Smooth muscle cell (in vitro differentiated cells): ENCODE results near the gene MYO1B. TPM values are rescaled to one million over a fixed set of nuclear protein-coding genes. Genes with fewer than 3 reads are reported as not detected.

Experiments
- DNase-seq: peaks from one replicate; lab custom pipeline; 2025; ENCODE audit not compliant: unreplicated experiment; lab: John Stamatoyannopoulos, UW
- H2AFZ ChIP-seq: fragments of 200-600 bp; sonication (generic); 2 replicates; pipeline ENCODE4 v1.6.0; 2016; ENCODE audit warnings: antibody characterized with exemption, low read depth, mild to moderate bottlenecking
- H3F3A ChIP-seq: fragments of 200-600 bp; sonication (generic); 2 replicates; pipeline ENCODE4 v1.6.0; 2017; ENCODE audit warnings: antibody characterized with exemption, low read depth
- H3K27ac ChIP-seq: fragments of 200-600 bp; sonication (generic); 2 replicates; pipeline ENCODE4 v1.5.1; 2016; ENCODE audit warnings: low read depth, mild to moderate bottlenecking
- H3K27me3 ChIP-seq: fragments of 200-600 bp; sonication (generic); 2 replicates; pipeline ENCODE4 v1.6.1; 2016; ENCODE audit warnings: low read depth, mild to moderate bottlenecking
- H3K36me3 ChIP-seq: fragments of 200-600 bp; sonication (generic); 2 replicates; pipeline ENCODE4 v1.5.1; 2016; ENCODE audit warnings: low read depth
- H3K4me1 ChIP-seq: fragments of 200-600 bp; sonication (generic); 2 replicates; pipeline ENCODE4 v1.5.1; 2016; ENCODE audit warnings: low read depth
- H3K4me2 ChIP-seq: fragments of 200-600 bp; sonication (generic); 2 replicates; pipeline ENCODE4 v1.6.0; 2016; ENCODE audit warnings: mild to moderate bottlenecking
- H3K4me3 ChIP-seq: fragments of 200-600 bp; sonication (generic); 2 replicates; pipeline ENCODE4 v1.5.1; 2016; ENCODE audit warnings: mild to moderate bottlenecking
- H3K79me2 ChIP-seq: fragments of 200-600 bp; sonication (generic); 2 replicates; pipeline ENCODE4 v1.6.0; 2016; ENCODE audit warnings: low read depth, mild to moderate bottlenecking
- H3K9ac ChIP-seq: fragments of 200-600 bp; sonication (generic); 2 replicates; pipeline ENCODE4 v1.6.0; 2016; ENCODE audit warnings: low read depth
- H3K9me3 ChIP-seq: fragments of 200-600 bp; sonication (generic); replicated peaks from 2 replicates; pipeline ENCODE4 v1.5.1; 2016; ENCODE audit warnings: low read depth
- H4K20me1 ChIP-seq: fragments of 200-600 bp; sonication (generic); 2 replicates; pipeline ENCODE4 v1.6.0; 2016; ENCODE audit warnings: low read depth
- CTCF ChIP-seq: fragments of 200-600 bp; sonication (generic); IDR thresholded peaks from 2 replicates; pipeline ENCODE4 v1.5.1; 2017; ENCODE audit warnings: borderline replicate concordance, mild to moderate bottlenecking, antibody characterized with exemption; ENCODE audit not compliant: insufficient read depth, poor library complexity, severe bottlenecking
- WGBS: methylation state at CpG from one replicate; pipeline ENCODE4 v1.1.7; 2016; ENCODE audit warnings: low lambda C conversion rate; 5-methylcytosine and 5-hydroxymethylcytosine counted together
- polyA plus RNA-seq: library from polyadenylated mRNA; unstranded; fragments of >200 nt; fragmentation: Nextera tagmentation; extraction: Ambion mirVana; gene quantifications from 2 replicates; pipeline ENCODE4 v1.2.1, GENCODE V29; 2016
- total RNA-seq: library from RNA; depleted of rRNA; stranded (reverse); fragments of >200 nt; gene quantifications from 2 replicates; pipeline ENCODE4 v1.2.3, GENCODE V29; 2014

The MYO1B gene
- total and polyA plus RNA-seq, 2 experiments from 2014 or later, result 58.8 to 133 TPM

DNA sequence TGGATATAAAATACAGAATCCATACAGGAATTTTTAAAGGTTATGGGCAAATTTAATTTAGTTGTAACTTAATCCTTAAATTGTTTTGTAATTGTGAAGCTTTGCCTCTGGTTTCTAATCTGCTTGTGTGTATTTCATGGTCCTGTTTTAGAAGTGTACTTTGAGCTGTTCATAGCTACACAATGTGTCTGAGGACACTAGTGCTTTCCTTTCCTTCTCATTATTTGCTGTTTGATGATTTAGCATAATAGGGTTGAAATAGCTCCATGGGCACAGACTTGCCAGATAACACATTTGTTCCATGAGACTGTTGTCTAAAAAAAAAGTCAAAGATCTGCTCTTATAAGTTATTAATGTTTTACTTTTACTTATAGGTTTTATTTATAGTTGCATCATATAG lies 134.2 kb downstream of the MYO1B start:
- no peak overlapping the region for H3K9ac ChIP-seq
- peak overlapping the region; percentile 91 for H3K27ac ChIP-seq
- DNase-seq, result no peak
- no peak overlapping the region for H2AFZ ChIP-seq
- no peak for TF ChIP-seq CTCF
- no peaks in the 10 kb centered on the region for H4K20me1 ChIP-seq
- no peaks in the 10 kb centered on the region for H3K79me2 ChIP-seq
- H3F3A ChIP-seq, result peaks cover 11% of the 10 kb centered on the region
- no peaks in the 10 kb centered on the region for H3K9me3 ChIP-seq
- H3K4me3 ChIP-seq, result no peak overlapping the region
- peaks cover 3% of the 10 kb centered on the region for H3K36me3 ChIP-seq
- peak overlapping the region; percentile 26 for H3K4me2 ChIP-seq
- no peaks in the 10 kb centered on the region for H3K27me3 ChIP-seq
- H3K4me1 ChIP-seq, result peaks cover 17% of the 10 kb centered on the region

- H3F3A ChIP-seq, result no peaks in the 10 kb centered on the region
- H3K4me1 ChIP-seq, result peaks cover 10% of the 10 kb centered on the region
- DNase-seq, result no peak
- H3K9ac ChIP-seq, result no peak overlapping the region
- H3K36me3 ChIP-seq, result peaks cover 3% of the 10 kb centered on the region
- H3K79me2 ChIP-seq, result no peaks in the 10 kb centered on the region
- no peak overlapping the region for H3K4me3 ChIP-seq
- no peak overlapping the region for H2AFZ ChIP-seq
- WGBS, result 55% methylated on average over 1 of the region's 1 CpG
- no peaks in the 10 kb centered on the region for H3K9me3 ChIP-seq
- no peak for TF ChIP-seq CTCF
- no peaks in the 10 kb centered on the region for H4K20me1 ChIP-seq
- H3K27ac ChIP-seq, result peak overlapping the region; percentile 36
- H3K27me3 ChIP-seq, result no peaks in the 10 kb centered on the region
- H3K4me2 ChIP-seq, result no peak overlapping the region
Measured at GRCh38 chr2:191382801-191383200, 137.6 kb downstream of the MYO1B start.

DNA sequence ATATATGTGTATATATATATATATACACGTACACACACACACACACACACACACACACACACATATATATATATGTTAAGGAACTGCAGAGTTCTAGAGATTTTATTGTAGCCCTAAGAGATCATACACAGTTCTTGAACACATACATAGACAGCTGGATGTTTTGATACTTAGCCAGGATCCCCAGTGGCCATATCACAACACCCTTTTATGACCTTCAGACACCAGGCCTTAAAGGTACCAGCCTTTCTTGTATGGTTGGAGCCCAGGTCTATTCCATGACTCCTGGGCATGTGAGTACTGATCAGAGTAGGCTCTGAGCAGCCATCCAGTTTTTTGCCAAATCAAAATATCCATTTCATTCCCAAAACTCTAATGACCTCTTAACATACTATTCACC lies 138.3 kb downstream of the MYO1B start:
- no peaks in the 10 kb centered on the region for H3K9me3 ChIP-seq
- H3K9ac ChIP-seq, result no peak overlapping the region
- H3K27ac ChIP-seq, result no peak overlapping the region
- no peak overlapping the region for H3K4me3 ChIP-seq
- peaks cover 4% of the 10 kb centered on the region for H3K4me1 ChIP-seq
- no peaks in the 10 kb centered on the region for H3F3A ChIP-seq
- no peaks in the 10 kb centered on the region for H3K27me3 ChIP-seq
- no peak overlapping the region for H3K4me2 ChIP-seq
- H4K20me1 ChIP-seq, result no peaks in the 10 kb centered on the region
- WGBS, result no CpG with 5 or more reads among the region's 1 CpG
- H3K79me2 ChIP-seq, result no peaks in the 10 kb centered on the region
- H3K36me3 ChIP-seq, result peaks cover 3% of the 10 kb centered on the region
- no peak for DNase-seq
- no peak overlapping the region for H2AFZ ChIP-seq
- no peak for TF ChIP-seq CTCF

GRCh38 chr2:191384829-191385228 lies 139.6 kb downstream of the MYO1B start:
- Histone ChIP-seq H3F3A (no peaks in the 10 kb centered on the region), H3K79me2 (no peaks in the 10 kb centered on the region), H3K9ac (no peak overlapping the region), H3K27ac (peak overlapping the region; percentile 56), H4K20me1 (no peaks in the 10 kb centered on the region), H3K9me3 (no peaks in the 10 kb centered on the region), H3K4me3 (no peak overlapping the region), H3K36me3 (peaks cover 3% of the 10 kb centered on the region), H3K4me2 (no peak overlapping the region), H3K27me3 (no peaks in the 10 kb centered on the region), H2AFZ (no peak overlapping the region), H3K4me1 (peaks cover 4% of the 10 kb centered on the region)
- 93% methylated on average over 2 of the region's 2 CpGs for WGBS
- no peak for TF ChIP-seq CTCF
- DNase-seq, result no peak
